OCI-LY3 (cell line): ENCODE results near the gene STX4.

Source experiments
- CTCF ChIP-seq: fragments of 200-600, 300-600 bp; sonication (generic); IDR thresholded peaks from 2 replicates; pipeline ENCODE4 v1.5.1; 2014; ENCODE audit warnings: antibody characterized with exemption, low read length, low read depth
- EZH2phosphoT487 ChIP-seq: fragments of 200-600 bp; shearing (Covaris generic); IDR thresholded peaks from 2 replicates; pipeline ENCODE4 v1.6.1; 2018; ENCODE audit warnings: antibody characterized with exemption, mixed run types, low read depth

- TF ChIP-seq CTCF (no peak), EZH2phosphoT487 (no peak)
Measured at GRCh38 chr16:31008149-31008548, 25.2 kb upstream of the STX4 start.
